GM18858 (cell line): Measurements from ENCODE around the gene RTP3.
A peak's percentile ranks its signal among the peaks of the same experiment; 100 is the strongest.
"Not testable (repeated sequence)": the region's sequence is repeated elsewhere in the genome, so short reads cannot be mapped to it uniquely, and the experiment has no call there.

Source experiments
- ATAC-seq: cut with Tn5 transposase; IDR thresholded peaks from one replicate; pipeline ENCODE4 v1.9.1; 2021; ENCODE audit not compliant: unreplicated experiment

The RTP3 gene

DNA sequence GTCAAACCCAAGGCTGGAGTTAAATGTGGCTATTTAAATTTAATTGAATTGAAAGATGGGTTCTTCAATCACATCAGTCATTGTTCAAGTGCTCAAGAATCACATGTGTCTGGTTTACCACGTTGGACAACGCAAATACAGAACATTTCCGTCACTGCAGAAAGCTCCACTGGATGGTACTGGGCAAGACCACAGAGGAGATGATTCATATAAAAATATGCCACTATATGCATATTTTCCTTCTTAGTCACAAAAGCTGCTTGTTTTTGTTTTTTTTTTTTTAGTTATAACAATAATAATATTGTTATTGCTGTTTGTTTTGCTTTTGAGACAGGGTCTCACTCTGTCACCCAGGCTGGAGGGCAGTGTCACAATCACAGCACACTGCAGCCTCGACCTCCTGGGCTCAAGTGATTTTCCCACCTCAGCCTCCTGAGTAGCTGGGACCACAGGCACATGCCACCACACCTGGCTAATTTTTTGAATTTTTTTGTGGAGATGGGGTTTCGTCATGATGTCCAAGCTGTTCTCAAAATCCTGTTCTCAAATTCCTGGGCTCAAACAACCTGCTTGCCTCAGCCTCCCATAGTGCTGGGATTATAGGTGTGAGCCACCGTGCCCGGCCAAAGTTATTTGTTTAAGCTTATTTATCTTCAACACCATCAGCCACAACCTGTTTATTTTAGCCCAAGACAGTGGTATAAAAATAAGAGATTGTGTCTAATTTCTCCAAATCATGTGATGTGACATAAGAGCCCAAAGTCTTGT lies 19.4 kb downstream of the RTP3 start:
- ATAC-seq: no peak

DNA sequence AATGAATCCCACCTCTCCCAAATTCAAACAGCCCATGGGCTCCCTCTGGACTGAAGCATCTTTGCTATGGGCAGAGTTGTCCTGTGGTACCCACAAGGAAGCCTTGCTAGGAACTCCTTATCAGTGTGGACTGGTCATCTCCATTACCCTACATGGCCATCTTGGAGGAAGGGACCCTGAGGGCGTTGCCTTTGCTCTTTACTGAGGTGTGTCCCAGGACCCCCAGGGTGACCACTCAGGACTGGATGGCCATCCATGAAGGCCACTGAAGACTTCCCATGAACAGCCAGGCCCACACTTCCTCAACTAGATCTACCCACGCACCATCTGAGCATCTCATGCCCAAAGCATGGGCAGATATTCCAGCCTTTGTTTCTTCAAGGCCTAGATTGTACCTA lies 20.0 kb downstream of the RTP3 start:
- no peak for ATAC-seq

DNA sequence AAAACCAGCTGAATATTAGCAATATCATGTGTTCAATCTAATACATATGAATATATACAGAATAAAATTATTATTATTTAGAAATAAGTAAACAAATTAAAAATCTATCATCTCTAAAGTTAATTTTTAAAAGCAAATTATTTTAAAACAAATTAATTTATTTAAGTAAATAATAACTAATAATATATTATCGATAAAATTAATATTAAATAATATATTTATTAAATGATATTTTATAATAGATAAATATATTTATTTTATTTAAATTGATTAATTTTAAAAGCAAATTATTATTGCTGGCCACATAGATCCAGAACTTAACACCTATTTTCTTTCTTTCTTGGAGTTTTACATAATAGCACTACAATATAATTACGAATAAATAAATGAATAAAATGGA lies 22.2 kb downstream of the RTP3 start:
- no peak for ATAC-seq

DNA sequence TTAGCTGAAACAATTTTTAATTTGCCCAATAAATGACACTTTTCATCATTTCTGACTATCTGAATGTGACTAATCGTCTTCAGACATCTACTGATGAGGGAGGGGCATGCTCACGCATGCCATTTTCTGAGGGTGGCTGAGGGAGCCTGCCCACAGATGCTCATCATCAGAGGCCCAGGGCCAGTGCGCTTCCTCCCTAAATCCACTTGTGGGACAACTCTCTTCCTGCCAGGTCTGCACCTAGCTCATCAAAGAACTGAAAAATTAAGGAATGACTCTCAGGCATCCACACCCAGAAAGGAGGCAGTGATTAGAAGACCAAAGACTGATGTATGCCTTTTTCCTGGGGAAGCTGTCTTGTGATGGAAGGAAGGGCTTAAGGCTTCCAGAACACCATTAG lies 22.8 kb downstream of the RTP3 start:
- ATAC-seq: no peak

DNA sequence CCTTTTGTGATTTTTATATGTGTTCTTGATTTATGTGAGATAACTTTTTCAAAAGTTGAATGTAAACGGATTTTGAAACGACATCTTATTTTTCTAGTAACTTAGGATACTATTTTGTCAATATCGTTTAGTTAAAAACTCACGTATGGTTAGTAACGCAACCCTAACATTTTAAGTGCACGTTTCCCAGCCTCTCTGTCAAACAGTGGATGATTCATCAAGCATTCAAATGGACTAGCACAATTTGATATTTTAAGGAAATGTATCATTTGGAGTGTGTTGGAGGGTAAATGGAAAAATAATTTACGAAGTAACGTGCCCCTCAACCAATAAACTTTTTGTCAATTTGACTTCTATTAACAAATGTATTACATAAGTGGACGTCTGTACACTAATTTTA lies 23.3 kb downstream of the RTP3 start:
- ATAC-seq: no peak

DNA sequence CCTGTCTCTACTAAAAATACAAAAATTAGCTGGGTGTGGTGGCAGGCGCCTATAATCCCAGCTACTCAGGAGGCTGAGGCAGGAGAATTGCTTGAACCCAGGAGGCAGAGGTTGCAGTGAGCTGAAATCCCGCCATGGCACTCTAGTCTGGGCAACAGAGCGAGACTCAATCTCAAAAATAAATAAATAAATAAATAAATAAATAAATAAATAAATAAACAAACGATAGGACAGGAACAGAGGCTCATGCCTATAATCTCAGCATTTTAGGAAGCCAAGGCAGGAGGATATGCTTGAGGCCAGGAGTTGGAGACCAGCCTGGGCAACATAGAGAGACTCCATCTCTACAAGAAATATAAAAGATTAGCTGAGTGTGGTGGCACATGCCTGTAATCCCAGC lies 24.4 kb downstream of the RTP3 start:
- ATAC-seq: not testable (repeated sequence)

DNA sequence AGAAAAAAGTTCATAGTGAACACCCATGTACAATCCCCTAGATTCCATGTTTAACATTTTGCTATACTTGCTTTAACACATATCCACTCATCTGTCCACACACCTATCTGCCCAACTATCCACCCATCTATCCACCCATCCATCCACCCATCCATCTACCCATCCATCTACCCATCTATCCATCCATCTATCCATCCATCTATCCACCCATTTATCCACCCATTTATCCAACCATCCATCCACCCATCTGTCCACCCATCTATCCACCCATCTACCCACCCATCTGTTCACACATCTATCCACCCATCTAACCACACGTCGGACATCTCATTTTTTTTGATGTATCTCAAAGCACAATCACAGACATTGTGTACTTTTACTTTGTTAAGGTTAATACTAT lies 25.8 kb downstream of the RTP3 start:
- ATAC-seq: no peak

DNA sequence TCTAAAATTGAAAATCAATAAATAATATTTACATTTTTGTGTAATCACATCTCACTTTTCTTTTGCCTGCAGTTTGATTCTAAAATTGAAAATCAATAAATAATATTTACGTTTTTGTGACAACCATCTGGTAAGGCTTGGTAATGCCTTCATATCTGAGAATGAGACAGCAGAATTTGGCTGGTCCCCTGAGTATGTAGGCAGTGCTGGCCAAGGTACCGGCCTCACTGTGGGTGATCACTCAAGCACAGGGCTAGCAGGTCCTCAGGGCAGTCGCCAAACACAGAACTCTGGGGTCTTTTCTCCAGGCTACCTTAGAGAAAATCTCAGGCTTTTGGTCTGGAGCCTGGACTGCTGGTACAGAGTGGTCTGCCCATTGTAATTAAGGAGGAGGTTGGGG lies 26.2 kb downstream of the RTP3 start:
- ATAC-seq: no peak

DNA sequence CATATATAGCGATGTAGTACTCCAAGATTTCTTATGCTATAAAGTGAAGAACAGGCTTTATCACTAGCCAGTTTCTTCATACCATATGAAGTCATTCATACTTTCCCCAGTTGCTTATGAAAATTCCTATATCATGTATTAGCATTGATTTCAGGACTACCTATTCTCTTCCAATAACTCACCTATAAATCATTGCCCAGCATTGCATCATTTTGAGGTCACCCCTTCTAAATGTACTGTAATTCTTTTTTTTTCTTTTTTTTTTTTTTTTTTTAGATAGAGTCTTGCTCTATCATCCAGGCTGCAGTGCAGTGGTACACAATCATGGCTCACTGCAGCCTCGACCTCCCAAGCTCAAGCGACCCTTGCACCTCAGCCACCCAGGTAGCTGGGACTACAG lies 27.1 kb downstream of the RTP3 start:
- ATAC-seq: no peak

DNA sequence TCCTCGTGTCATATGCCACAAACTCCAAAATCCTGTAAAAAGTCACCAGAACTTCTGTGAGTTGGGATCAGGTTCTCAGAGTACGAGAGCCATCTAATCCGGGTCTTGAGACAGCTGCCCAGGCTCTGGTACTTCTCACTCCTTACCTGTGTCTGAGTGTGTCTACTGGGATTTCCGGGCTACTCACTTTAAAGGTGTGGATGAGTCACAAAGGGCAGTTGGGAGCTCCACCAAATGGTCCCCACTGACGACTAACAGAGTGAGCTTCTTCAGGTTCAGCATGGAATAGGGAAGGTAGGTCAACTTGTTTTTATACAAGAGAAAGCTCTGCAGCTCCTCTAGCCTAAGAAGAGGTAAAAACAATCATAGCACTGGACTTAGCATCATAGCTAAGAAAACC lies 29.5 kb downstream of the RTP3 start:
- no peak for ATAC-seq

DNA sequence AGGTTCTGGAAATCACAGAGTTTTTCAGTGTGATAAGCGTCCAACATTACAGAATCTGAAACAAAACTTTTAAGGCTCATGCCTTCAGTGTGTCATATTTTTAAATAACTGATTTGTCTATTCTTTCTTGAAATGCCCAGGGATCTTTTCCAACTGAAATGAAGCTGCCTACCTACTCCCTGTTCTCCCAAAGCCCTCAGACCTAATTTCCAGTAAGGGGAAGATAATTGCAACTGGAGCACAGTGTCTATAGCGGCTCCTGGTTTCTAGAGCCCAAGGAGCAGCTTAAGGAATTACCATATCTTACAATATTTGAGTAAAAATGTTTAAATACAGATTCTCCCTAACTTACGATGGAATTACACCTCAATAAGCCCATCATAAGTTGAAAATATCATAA lies 35.3 kb downstream of the RTP3 start:
- ATAC-seq: no peak

DNA sequence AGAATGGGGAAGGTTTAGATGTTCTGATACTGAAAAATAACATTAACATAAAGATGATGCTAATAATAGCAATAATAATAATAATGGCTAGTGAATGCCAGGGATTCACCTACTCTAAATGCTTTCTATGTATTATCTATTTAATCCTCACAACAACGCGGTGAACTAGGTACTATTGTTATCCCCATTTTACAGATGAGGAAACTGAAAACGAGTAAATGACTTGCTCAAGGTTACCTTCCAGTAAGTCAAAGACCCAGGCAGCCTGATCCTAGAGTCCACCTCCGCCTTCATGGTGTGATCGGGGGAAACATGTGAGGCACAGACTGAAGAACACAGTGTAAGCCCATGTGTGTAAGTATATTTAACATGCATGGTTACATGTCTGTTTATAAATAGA lies 38.0 kb downstream of the RTP3 start:
- no peak for ATAC-seq

DNA sequence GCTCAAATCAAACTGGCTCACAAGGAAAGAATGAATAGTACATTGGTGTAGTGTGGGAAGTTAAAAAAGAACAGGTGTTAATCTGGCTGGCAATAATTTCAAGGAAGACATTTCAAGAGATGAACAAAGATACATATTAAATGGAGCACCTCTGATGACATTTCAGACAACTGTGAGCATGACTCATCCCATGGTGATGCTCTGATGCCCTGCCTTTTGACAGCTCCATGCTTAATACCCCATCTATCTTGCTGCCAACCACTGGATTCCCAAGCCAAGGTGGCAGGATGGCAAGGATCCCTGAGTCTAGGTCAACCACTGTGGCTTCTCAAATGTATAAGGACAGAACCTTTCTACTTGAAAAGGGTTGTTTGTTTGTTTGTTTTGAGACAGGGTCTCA lies 39.0 kb downstream of the RTP3 start:
- no peak for ATAC-seq

DNA sequence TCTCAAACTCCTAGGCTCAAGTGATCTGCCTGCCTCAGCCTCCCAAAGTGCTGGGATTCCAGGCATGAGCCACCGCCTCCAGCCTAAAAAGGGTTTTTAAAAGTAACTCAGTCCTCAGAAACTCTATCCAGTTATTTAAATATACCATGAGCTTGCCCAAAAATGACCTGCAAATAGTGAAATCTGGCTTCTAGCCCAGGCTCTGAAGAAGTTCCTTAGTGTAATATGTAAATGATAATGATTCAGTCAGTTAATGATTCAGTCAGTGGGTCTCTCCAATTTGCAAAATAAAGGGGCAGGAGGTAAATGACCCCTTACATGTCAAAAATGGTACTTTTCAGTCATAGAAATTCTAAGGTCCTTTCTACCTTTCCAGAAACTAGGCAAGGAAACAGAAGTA lies 39.5 kb downstream of the RTP3 start:
- no peak for ATAC-seq

DNA sequence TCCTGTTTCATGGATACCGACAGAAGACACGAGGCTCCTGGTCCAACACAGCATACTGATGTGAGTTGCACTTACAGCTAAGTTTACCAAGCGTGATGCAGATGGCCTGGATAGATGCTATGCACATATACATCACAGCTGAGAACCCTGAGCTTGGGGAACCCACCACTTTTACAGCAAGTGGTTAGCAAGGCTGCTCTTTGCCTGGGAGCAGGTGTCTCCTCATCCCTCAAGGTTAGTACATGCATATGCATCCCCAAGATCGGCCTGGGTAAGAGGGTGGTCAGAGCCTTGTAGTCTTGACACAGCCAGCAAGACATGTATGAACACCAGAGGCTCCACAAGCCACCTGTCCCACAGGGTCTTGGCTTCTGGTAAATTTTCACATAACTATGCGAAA lies 40.0 kb downstream of the RTP3 start:
- ATAC-seq: no peak

DNA sequence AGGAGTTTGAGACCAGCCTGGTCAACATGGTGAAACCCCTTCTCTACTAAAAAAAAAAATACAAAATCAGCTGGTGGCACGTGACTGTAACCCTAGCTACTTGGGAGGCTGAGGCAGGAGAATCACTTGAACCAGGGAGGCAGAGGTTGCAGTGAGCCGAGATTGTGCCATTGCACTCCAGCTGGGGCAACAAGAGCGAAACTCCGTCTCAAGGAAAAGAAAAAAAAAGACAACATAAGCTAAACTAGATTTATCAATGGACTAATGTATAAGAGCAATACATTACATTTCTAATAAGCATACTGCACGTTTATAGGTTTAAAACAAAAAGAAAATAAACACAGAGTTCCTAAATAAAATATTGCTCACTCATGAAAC lies 40.6 kb downstream of the RTP3 start:
- not testable (repeated sequence) for ATAC-seq

DNA sequence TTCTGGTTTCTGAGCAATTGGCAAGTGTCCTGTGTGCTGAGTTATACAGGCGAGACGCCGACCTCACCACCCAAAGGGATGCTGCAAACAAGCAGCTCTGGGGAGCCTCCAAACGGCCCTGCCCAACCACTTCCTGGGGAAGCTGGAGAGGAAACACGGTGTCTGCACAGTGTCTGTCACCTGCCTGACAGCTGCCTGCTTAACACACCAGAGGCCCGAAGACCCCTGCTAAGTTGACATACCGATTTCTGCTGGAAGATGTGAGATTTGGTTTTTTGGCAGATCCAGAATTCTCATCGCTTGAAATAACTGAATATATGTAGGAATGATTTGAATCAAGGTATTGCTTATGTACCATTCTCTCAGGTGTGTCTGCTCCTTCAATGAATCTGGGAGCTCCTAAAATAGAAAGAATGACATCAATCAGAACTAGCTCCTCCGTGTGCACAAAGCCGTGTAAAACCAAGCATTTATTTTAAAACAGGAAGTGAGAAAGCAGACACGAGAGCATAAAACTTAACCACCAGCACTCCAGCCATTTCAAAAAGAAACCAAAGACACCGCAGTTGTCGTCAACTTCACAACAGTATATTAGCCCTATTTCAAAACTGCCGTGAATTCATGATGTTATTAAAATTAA lies 41.1 kb downstream of the RTP3 start:
- peak; percentile 58 for ATAC-seq

DNA sequence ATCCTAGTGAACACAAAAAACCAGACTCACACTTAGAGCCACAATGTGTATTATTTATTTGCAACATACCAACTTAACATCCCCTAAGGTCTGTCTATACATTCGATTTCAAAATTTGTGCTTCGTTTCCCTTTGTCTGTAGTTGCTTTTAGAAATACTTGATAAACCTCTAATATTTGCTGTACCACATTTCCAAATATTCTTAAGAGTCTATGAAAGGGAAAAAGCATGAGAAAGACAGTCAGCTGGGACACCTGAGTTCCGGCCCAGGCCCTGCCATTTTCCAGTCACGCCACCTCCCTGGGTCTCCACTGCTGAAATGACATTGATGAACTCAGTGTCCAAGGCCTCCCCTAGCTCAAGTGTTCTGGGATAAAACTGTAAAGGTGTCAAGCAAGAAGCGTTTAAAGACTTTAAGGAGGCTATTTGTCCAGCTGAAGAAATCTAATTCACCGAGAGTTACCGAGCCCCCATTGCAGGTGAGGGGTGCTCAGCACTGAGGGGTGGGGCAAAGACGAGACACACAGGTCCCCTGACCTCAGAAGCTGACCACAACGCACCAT lies 41.7 kb downstream of the RTP3 start:
- ATAC-seq: no peak

DNA sequence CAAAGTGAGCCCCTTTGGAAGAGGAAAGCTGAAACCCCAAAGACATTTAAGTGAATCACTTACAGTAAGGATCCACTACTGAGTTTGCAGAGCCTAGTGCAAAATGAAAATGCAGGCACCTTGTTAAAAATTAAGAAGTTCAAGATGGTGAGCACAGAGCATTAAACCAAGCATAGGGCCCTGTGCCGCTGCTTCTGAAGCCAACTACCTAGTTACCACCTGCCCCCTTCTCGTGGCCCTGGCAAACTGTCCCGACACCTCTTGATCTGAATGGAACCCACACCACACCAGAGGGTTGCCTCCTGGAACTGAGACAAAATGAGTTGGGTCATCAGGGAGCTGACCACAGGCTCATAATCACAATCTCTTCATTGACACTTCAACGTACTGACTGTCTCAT lies 42.8 kb downstream of the RTP3 start:
- no peak for ATAC-seq

DNA sequence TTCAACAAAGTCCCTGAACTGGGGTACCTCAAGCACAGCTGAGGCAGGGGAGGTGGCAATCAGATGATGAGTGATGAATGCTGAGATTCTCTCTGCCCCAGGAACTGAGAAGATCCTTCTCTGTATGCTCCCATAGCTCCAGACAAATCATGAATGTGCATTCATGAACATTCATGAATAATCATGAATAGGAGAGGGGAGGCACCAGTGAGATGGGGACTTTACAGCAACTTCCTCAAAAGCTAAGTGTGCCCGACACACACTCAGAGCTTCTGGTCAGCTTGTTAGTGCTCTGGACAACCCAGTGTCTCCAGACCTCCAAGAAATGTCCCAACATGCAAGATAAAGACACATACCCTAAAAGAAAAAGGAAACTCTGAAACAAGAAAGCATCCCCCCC lies 44.1 kb downstream of the RTP3 start:
- no peak for ATAC-seq

DNA sequence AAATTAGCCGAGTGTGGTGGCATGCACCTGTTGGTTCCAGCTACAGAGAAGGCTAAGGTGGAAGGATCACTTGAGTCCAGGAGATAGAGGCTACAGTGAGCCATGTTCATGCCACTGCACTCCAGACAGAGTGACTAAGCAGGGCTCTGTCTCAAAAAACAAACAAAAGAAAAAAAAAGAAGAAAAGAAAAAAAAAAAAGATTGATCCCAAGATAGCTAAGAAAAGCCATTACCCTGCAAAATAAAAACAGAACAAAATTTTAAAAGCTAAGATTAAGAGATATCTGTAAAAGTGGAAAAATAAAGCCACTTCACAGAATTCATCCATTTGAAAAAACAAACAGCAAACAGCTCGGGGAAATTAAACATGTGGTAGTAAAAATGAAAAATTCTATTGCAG lies 44.6 kb downstream of the RTP3 start:
- ATAC-seq: no peak

DNA sequence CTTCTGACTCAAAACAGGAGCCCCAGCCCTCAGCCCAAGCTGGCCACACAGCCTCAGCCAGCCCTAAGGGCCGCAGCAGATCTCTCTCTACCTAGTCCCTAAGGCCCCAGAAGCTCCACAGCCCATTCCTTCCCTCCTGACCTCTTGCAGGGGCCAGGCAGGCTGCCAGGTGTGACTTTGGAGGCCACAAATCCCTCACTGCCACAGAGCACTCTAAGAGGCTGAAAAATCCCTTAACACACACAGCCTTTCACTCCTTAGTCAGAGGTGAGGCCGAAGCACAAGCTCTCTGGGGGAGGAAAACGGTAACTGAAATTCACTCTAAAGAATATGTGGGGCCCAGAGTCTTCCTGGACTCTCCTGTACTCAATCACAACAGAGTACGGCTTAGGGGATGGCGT lies 45.0 kb downstream of the RTP3 start:
- no peak for ATAC-seq
